ENCODE measurements around the gene PLS3.

Gene PLS3

DNA sequence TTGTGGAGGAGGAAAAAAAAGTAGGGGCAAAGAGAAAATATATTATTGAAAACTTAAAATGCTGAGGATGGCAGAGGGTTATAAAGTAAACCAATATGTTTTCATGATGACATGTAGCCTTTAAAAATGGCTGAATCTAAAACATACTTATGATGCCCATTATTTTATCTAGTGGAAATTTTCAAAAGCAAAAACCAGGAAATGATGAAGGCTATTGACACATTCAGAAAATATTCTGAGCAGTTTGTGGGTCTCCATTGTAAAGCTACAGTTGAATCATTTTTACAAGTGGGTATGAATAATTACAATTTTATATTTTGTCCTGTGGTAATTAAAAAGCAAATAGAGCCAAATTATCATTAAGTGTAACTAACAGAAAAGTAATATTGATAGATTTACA, 10.7 kb downstream of the PLS3 start:
- DNase-seq: no peak

DNA sequence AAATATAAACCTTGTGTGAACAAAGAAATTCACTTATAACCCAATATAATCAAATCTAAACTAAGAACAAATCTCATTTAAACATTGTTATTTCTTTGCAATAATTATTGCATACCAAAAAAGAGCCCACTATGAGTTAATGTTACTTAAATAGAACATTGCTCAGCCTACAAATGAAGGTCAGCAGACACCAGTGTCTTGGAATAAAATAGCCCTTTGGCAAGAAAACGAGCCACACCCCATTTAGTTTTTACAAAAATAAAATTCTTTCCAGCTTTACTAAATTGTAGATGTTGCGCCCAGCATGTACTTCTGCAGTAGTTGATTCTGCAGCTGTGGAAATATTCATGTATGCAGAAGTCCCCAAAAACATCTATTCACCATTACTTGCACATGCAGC, 12.2 kb downstream of the PLS3 start:
- DNase-seq: no peak

GRCh38 chrX:115576676-115577075, 15.7 kb downstream of the PLS3 start:
- DNase-seq: no peak

DNA sequence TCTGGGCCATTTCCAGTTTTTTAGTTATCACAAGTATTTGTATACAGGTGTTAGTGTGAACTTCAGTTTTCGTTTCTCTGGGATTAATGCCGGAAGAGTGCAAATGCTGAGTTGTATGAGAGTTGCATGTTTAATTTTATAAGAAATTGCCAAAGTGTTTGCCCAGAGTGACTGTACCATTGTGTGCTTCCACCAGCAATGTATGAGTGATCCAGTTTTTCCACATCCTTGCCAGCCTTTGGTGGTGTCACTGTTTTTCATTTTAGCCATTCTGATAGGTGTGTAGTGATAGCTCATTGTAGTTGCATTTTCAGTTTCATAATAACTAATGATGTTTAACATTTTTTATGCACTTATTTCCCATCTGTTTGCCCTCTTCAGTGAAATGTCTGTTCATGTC, 18.4 kb downstream of the PLS3 start:
- no peak for DNase-seq

- DNase-seq: no peak
These were observed 18.9 kb downstream of the PLS3 start for GRCh38 chrX:115579786-115580294.

DNA sequence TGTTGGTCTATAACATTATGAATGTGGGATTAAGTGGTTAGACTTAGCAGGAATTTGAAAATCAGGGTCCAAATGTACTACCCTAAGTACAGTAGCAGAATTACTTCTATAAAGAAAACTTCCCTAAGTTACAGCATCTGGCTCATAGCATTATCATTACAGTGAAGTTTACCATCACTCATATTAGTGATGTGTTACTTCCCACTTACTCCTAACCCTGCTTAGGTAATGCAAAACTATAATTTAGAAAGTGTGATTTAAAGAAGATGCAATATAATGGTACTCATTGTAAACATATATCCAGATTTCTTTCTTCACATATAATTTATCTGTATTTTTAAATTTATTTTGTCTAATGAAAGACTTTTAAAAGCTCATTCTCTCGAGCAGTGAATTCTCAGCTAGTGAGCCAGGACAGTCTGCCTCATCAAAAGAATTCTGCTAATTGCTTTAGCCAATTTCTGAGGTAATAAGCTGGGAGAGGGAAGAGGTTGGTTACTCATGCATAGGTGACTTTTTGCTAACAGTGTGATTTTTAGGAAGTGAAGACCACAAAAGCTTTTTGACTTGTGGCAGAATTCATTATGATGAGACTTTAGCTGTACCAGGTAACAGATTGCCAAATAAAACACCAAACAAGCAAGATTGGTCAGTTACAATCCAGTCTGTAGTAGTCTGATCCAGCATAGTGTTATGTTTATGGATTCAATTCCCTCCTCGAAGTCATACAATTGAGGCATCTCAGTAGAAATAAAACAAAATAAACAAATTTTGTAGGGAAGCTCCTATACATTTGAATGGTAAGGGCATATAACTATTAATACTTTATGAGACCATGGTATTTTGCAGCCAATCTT, 21.0 kb downstream of the PLS3 start:
- DNase-seq: no peak

DNA sequence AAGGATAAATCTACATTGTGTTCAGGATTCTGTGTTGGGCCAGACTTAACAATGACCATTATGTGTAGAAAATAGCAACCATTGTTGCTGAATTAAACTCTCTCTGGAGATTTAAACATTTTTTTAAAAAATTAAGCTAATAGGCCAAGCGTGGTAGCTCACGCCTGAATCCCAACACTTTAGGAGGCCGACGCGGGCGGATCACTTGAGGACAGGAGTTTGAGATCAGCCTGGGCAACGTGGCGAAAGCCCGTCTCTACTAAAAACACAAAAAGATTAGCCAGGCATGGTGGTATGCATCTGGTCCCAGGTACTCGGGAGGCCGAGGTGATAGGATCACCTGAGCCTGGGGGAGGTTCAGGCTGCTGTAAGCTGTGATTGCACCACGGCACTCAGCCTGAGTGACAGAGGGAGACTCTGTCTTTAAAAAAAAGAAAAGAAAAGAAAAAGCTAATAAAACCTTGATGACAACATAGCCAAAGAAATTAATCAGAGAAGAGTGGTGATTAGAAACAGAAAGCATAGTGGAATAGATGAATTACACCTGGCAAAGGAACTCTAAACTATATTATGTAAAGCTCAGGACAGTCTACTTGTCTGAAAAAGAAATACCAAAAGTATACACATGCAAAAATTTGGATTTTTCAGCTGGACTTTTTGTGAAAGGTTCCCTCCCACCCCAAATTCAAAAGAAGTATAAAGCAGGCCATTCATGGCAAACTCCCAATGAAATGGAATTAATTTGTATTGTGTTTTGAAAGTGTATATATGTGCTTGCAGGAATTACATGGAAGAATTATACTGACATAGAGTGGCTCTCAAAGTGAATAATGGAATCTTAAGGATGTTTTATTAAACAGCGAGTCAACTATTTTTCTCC, 21.9 kb downstream of the PLS3 start:
- DNase-seq: no peak

GRCh38 chrX:115583496-115584004, 22.6 kb downstream of the PLS3 start:
- DNase-seq: no peak

GRCh38 chrX:115584696-115585095, 23.7 kb downstream of the PLS3 start:
- DNase-seq: no peak

DNA sequence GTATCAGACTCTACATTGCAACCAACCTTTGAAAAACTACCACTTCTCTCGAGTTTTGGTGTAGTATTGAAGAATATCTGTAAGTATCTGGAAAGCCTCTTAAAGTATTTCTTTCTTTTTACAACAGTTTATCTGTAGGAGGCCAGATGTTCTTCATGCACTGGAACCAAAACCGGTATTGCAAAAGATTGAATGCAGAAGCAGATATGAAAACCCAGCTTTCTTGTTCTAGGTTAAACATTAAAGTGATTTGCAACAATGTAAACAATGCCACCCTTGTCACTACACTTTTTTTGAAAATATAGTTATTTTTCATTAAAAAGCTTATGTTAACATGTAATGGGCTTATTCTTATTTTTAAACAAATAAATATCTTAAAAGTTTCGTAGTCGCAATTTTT, 27.2 kb downstream of the PLS3 start:
- DNase-seq: no peak

- DNase-seq: no peak
These were observed 28.4 kb downstream of the PLS3 start for GRCh38 chrX:115589419-115589818.

DNA sequence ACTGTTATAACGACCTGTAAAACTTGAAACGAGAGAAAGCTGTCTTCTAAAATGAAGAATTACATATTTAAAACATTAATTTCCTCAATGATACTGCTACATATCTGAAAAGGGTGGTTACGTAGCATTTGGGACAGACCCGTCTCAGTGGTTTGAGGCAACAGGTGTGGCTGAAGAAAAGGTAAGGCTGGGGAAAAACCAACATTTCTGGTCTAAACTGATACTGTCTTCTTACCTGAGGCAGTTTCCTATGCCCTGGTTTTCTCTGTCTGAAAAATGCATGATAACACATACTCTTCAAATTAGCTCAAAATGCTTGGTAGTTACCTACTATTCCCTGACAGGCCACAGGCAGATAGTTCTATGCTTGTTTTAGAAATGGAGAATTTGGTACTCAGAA, 30.4 kb downstream of the PLS3 start:
- DNase-seq: no peak

- no peak for DNase-seq
These were observed 31.2 kb downstream of the PLS3 start for GRCh38 chrX:115591856-115592842.

GRCh38 chrX:115592997-115593734, 32.2 kb downstream of the PLS3 start:
- DNase-seq: no peak

- no peak for DNase-seq
These were observed 34.1 kb downstream of the PLS3 start for GRCh38 chrX:115595049-115595448.

DNA sequence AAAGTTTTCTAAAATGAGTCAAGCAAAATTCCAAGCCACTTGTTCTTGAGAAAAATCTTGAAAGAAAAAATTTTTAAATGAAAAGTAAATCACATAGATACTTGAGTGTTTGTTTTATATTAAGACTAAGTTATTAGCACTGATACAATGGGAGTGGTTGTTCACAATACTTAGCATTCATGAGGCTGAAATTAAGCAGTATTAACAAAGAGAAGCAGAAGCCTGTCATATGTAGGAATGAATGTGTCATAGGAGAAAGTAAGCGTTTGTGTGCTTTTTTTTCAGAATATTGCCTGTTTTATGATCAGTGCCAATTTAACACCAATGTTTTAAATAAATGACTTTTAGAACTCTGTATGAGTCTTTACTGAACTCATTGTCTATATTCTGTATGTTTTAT, 37.6 kb downstream of the PLS3 start:
- no peak for DNase-seq

GRCh38 chrX:115602308-115602707, 41.3 kb downstream of the PLS3 start:
- DNase-seq: no peak

DNA sequence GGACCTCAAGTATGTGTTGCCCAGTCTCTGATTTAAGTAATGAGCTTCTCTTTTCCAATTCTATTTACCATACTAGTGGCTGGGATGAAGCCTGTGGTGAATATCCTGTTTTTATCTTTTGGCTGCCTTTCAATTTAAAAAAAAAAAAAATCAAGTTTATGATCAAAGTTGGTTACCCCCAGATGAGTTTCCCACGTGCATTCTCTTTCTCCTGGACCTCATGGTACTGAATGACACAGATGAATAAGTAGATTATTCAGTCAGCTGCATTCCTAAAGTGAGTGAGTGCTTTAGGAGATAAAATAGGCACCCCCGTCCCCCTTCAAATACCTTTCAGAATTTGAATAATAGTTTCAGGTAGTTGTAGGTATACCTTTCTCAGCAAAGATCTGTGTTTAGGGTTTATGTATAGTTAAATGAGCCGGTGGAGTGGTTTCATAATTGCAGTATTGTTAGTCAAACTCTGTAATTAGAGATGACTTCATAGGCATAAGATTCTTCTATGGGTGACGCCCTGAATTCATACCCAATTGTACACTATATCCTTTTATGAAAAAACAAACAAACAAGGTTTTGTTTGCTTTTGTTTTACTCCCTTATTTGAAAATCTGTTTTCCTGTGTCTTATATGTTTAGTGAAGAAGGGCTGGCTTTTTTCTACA, 41.9 kb downstream of the PLS3 start:
- no peak for DNase-seq

DNA sequence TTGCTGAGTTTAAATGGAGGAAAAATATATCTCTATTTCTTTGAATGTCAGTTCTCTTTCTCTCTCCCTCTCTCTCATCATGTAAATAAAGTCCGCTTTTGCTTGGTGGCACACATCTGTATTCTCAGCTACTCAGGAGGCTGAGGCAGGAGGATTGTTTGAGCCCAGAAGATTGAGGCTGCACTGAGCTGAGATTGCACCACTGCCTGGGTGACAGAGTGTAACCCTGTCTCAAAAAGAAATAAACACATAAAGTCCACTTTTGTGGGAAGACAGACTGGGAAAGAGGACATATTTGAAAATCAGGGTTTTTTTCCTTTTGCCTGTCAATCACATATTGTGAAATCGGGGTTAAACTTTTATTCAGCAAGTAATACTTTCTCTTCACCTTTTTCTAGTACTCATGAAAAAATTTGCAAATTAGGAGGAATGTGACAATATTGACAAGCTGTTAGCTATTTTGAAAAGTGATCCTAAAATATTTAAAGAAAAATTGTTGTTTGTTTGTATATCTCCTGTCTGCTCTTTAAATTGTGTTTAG, 42.6 kb downstream of the PLS3 start:
- no peak for DNase-seq

DNA sequence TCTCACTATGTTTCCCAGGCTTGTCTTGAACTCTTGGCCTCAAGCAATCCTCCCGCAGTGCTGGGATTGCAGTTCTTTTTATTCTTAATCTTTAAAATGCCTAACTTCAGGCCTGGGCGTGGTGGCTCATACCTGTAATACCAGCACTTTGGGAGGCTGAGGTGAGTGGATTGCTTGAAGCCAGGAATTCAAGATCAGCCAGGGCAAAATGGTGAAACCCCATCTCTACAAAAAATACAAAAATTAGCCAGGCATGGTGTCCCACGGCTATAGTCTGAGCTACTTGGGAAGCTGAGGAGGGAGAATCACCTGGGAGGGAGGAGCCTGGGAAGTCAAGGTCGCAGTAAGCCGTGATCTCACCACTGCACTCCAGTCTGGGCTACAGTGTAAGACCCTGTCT, 45.9 kb downstream of the PLS3 start:
- DNase-seq: no peak

DNA sequence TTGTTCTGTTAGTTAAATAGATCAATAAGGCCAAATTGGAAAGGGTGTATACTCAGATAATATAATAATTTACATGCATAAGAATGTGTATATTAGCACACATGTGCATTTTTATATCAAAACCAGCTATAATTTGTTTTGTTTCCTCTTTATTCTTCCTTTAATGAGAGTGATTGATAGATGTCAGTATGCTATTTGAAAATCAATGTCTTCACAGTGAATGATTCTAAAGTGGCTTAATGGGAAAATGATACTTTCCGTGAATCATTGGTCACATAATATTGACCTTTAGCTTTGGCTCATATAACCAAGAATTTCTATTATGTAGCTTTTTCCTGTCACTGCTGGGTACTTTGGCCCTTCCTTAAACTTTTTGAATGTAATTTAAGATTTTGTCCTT, 48.6 kb downstream of the PLS3 start:
- no peak for DNase-seq
